ENCODE results near the gene STARD7.
"Not testable (repeated sequence)": the region's sequence is repeated elsewhere in the genome, so short reads cannot be mapped to it uniquely, and the experiment has no call there.

STARD7 gene

GRCh38 chr2:96167407-96168013 lies 41.1 kb downstream of the STARD7 start:
- in situ Hi-C loops (cut with MboI; ENCODE audit: low sequenced_read_pairs): no loop called here

GRCh38 chr2:96164459-96165184 lies 44.0 kb downstream of the STARD7 start:
- in situ Hi-C loops (cut with MboI; ENCODE audit: low sequenced_read_pairs): no loop called here

DNA sequence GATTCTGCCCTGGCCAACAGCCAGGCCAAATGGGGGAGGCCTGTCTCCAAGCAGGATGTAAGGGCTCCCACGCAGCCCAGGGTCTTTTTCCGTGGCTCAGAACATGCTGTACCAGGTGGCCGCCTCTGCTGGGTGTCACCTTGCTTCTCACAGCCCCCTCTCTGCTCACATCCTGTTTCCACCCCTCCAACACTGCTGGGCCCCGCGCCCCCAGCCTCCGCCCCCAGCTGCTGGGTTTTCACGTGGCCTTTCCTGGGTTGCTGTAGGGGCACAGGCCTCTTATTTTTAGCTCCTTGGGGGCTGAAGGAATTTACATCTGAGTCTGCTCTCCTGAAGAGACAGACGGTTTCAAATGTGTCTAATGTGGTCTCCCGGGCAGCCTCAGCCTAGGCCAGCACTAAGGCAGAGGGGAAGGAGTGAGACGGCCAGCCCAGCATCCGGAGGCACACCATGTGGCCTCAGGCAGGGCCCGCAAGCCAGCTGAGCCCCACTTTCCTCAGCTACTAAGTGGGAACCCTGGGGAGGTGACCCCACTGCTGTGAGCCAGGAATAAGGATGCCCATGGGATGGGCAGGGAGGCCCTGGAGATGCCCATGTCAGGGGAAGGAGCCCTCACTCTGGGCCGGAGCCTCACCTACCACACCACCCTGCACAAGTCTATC lies 44.7 kb downstream of the STARD7 start:
- in situ Hi-C loops (cut with MboI; ENCODE audit: low sequenced_read_pairs): no loop called here

- in situ Hi-C loops (cut with MboI; ENCODE audit: low sequenced_read_pairs): no loop called here
Observed at GRCh38 chr2:96163415-96163767, 45.2 kb downstream of the STARD7 start.

- in situ Hi-C loops (cut with MboI; ENCODE audit: low sequenced_read_pairs): no loop called here
Observed at GRCh38 chr2:96161898-96162297, 46.7 kb downstream of the STARD7 start.

GRCh38 chr2:96160366-96160765 lies 48.3 kb downstream of the STARD7 start:
- in situ Hi-C loops (cut with MboI; ENCODE audit: low sequenced_read_pairs): not testable (repeated sequence)

GRCh38 chr2:96159084-96159830 lies 49.4 kb downstream of the STARD7 start:
- in situ Hi-C loops (cut with MboI; ENCODE audit: low sequenced_read_pairs): no loop called here

DNA sequence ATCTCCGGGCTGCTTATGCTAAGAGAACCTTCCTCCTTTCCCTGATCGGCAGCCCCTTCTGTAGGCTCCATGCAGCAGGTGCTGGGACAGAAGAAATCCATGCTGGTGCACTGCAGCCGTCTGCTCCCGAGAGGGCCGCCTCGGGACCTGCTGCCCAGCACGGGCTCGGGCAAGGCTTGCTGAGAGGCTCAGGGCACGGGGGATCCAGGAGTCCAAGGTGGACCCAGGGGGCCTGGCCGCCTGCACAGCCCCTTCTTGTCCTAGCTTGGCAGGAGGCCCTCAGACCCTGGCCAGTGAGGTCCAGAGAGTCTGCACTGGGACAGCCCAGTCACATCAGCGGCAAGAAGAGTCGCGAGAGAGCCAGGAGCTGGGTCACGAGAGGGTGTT lies 50.1 kb downstream of the STARD7 start:
- in situ Hi-C loops (cut with MboI; ENCODE audit: low sequenced_read_pairs): no loop called here

- in situ Hi-C loops (cut with MboI; ENCODE audit: low sequenced_read_pairs): no loop called here
Observed at GRCh38 chr2:96157649-96158553, 50.7 kb downstream of the STARD7 start.

DNA sequence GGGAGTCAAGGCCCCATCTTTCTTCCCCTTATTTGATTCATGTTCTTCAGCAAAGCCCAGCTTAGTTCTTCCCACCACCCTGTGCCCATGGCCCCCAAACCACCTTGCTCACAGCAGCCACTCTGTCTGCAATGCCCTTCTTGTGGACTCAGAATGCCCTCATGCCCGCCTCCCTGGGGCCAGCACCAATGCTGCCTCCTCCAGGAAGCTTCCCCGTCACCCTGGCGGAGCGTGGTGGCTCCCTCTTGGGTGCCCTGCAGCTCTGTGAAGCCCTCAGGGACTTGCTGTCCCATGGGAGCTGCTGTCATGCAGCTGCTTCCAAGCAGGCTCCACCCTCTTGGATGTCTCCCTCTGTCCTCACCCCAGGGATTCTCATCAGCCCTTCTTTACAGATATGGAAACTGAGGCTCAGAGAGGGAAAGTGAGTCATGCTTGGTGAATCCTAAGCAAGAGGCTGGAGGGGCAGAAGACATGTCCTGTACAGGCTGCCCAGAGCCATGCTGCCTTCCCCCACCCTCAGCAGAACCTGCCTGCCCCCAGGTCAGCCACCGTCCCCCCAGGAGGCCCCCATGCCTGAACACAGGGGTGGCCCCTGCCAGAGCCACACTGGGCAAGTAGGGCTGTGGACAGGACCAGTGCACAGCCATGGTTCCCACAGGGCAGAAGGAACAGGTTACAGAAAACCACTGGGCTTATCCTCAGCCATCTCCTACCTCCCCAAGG lies 51.5 kb downstream of the STARD7 start:
- in situ Hi-C loops (cut with MboI; ENCODE audit: low sequenced_read_pairs): no loop called here

GRCh38 chr2:96156011-96156820 lies 52.4 kb downstream of the STARD7 start:
- in situ Hi-C loops (cut with MboI; ENCODE audit: low sequenced_read_pairs): no loop called here

DNA sequence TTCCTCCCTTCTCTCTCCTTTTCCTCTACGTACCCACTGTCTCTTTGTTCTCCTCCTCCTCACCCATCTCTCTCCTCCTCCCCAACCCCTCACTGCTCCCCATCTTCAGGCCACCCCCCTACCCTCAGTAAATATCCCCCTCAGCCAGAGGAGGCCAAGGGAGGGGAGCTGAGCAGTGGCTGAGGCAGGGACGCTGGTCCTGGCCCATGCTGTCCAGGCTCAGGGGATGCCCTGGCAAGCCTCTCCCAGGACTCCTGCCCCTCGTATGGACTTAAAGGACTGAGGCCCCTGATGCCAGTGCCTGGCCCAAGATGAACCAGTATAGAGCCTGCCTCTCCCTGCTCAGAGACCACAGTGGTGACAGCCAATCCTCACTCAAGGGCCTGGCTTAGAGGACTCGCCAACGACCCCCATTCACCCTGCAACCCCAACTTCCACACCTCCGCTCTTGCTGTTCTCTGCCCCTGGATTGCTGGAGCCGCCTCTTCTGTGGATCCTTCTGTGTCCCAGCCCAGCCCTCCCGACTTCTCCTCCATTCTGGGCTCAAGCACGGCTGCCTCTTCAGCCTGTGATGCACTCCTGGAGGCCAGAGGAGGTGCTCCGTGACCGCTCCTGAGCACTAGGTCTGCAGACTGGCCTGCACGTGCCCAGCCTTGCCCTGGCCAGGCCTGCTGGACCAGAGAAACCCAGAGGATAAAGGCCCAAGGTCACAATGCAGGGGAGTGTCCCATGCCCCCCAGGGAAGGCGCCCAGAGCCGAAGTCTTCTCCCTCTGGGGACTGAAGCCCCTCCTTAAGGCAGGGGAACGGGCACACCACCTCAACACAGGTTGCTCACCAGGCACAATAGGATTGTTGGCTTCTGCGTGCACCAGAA lies 53.9 kb downstream of the STARD7 start:
- in situ Hi-C loops (cut with MboI; ENCODE audit: low sequenced_read_pairs): no loop called here

- in situ Hi-C loops (cut with MboI; ENCODE audit: low sequenced_read_pairs): no loop called here
Observed at GRCh38 chr2:96153991-96154431, 54.6 kb downstream of the STARD7 start.

DNA sequence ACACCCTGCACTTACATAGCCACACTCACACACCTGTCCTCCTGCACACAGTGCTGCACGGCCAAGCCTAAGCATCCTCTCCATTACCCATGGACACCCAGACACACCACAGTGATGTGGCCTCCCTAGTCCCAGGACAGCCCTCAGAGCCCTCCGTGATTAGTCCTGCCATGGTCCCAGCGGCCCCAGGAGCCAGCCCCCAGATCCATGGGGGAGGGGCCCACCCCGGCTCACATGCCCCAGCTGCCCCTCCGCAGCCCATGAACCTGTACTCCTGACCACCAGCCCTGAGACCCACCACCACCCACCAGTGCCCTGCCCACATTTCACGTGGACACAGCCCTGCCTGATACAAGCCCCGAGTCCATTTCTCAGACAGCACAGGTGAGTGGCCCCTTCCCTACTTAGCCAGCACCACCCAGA lies 55.3 kb downstream of the STARD7 start:
- in situ Hi-C loops (cut with MboI; ENCODE audit: low sequenced_read_pairs): no loop called here

- in situ Hi-C loops (cut with MboI; ENCODE audit: low sequenced_read_pairs): no loop called here
Observed at GRCh38 chr2:96152304-96153161, 56.1 kb downstream of the STARD7 start.

- in situ Hi-C loops (cut with MboI; ENCODE audit: low sequenced_read_pairs): no loop called here
Observed at GRCh38 chr2:96151595-96152303, 56.9 kb downstream of the STARD7 start.

All from HL-60/S4 treated with retinoic acid at 250 ng/mL for 4 days and 3 days (cell line).